HG03571 (cell line): ENCODE measurements around the gene PTMA.
A peak's percentile ranks its signal among the peaks of the same experiment; 100 is the strongest.

Source experiments
- ATAC-seq: cut with Tn5 transposase; IDR thresholded peaks from one replicate; pipeline ENCODE4 v1.9.1; 2021; ENCODE audit not compliant: unreplicated experiment

Gene PTMA

DNA sequence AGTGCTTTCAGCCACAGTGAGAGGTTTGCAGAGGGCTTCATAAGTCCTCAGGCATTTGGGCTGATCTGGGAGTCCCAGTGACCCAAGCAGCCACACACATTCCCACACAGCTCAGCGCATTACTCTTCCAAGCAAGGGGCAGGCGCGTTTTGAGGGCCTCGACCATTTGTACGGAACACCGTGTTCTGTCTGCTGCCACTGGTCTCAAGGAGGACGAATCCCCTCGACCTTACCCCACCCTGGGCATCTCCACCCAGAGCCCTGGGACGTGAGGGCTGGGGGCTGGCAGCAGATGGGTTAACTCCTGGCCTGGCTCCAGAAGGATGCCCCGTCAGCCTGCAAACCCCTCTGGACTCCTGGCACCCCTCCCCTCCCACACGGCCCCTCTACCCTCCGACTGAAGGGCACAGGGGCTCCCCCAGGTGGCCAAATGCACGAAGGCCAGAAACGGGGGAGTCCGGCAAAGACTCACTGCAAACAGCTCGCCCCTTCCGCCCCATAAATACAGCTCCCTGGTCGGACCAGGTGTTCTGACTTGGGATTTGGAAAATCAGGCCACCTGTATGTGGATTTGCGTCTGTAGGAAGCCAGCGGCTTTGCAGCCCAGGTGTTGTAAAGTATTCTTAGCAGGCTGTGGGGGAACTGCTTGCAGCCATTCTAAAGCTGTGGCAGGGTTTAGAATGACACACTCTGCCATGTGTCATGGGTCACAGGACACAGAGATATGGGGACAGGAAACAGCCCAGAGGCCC, 33.6 kb upstream of the PTMA start:
- ATAC-seq, result peak; percentile 31

GRCh38 chr2:231676243-231676642, 32.1 kb upstream of the PTMA start:
- ATAC-seq, result no peak

DNA sequence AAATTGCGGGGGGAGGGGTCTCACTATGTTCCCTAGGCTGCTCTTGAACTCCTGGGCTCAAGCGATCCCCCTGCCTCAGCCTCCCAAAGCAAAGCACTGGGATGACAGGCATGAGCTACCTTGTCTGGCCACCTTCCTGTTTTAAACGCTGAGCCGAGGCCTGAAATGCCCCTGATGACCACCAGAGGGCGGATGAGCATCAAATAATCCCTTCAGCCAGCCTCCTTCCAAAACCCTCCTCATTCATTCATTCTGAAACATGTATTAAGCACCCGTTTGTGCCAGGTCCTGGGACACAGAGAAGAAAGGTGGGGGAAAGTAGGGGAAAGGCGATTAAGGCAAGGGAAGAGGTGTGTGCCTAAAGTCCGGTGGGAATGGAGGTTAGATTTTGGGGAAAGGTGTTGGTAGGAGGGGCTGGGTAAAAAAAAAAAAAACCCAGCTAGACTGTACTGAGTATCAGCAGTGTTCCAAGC, 30.7 kb upstream of the PTMA start:
- no peak for ATAC-seq

GRCh38 chr2:231679908-231680284, 28.4 kb upstream of the PTMA start:
- ATAC-seq, result no peak

GRCh38 chr2:231680285-231680991, 27.9 kb upstream of the PTMA start:
- no peak for ATAC-seq

DNA sequence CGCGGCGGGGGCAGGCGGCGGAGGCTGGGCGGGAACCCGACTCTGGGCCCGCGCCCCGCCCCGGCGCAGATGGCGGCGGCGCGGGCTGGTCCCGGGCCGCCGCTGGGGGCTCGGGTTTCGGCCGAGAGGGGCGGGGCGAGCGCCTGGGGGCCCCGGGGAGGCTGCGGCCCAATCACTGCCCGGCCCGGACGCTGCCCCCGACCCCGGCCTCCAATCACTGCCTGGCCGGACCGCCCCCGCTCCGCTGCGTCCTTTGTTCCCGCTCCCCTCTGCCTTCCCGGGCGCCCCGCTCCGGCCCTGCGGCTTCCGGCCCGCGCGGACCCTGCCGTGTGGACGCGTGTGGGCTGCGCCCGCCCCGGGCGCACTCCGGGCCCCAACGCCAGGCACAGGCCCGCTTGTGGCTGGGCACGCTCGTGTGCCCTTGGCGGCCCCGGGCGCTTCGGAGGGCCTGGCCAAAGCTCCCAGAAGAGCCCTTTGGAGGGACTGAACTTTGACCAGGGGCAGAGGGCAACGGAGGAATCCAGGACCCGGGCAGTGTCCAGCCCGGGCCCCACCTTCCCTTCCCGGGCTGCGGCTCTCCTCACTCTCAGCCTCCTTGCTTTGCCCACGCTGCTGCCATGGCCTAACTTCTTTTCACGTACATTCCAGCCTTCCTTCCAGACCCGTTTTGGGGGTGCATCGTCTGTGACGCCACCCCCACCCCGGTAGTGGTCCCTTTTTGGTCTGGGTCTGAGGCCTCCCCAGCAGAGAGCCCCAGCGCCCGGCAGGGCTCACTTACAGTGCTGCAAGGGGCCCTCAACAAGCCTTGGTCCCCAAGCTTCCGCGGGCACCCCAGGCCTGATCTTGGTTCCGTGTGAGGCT, 27.1 kb upstream of the PTMA start:
- peak; percentile 56 for ATAC-seq

- no peak for ATAC-seq
These were observed 25.6 kb upstream of the PTMA start for GRCh38 chr2:231682603-231683291.

- no peak for ATAC-seq
These were observed 24.8 kb upstream of the PTMA start for GRCh38 chr2:231683292-231684235.

- no peak for ATAC-seq
These were observed 23.8 kb upstream of the PTMA start for GRCh38 chr2:231684314-231685223.

- ATAC-seq, result no peak
These were observed 22.8 kb upstream of the PTMA start for GRCh38 chr2:231685349-231686191.

DNA sequence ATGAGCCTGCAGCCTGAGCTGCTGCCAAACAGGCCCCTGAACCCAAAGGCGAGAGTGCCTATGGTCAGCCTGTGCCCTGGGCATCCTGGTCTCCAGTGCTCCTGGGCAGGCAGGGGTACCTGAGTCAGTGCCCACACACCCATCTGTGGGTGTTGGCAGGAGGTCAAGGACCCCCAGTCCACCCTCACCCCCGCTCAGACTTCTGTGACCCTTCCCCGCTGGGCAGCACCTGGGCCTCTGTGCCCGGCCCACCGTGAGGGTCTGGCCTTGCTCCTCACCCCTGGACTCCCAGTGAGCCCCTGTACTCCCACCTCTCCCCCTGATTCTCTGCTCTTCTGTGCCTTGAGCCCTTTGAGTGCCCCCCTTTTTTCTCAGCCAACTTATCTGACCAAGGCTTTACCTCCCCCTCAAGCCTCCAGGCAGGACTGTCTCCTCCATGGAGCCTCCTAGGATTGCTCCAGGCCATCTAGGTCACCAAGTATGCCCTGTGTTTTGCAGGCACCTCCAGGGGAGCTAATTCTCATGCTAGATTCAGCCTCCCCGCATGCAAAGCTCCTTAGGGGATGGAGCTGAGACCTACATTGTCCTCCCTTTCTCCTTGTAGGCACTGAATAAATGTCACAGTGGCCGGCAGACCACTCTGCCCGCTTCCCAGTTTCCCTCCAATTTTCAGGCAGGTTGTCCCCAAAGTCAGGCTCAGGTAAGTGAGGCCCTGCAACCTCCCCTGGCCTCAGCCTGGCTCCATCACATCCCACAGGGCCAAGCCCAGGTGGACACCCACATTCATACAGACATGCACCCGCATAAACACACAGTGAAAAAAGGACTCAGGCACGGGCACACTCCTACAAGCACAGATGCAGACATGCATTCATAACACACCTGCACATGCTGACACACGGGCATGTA, 21.9 kb upstream of the PTMA start:
- no peak for ATAC-seq

- peak; percentile 67 for ATAC-seq
These were observed 21.0 kb upstream of the PTMA start for GRCh38 chr2:231687133-231687852.

DNA sequence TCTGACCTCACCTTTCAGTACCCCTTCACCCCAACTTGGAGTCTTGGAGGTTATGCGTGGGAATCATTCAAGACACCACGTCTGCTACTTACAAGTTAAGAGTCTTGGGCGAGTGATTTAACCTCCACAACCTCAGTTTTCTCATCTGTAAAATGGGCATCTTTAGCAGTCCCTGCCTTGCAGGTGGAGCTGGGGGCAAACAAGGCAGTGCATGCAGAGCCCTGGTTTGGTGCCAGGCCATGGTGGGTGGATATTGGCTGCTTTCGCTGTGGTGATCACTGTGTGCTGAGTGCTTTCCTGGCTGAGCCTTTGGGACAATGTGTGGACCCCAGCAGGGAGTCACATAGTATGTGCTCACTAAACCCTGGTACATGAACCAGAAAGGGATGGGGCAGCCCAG, 20.4 kb upstream of the PTMA start:
- no peak for ATAC-seq

GRCh38 chr2:231688719-231689118, 19.6 kb upstream of the PTMA start:
- ATAC-seq, result no peak

GRCh38 chr2:231689124-231689893, 19.0 kb upstream of the PTMA start:
- no peak for ATAC-seq
